SK-N-MC (cell line): Measurements from ENCODE around the gene NLRC5.

ENCODE experiments used
- DNase-seq: peaks from one replicate; pipeline ENCODE4 v3.0.0-alpha.2; 2011; ENCODE audit warnings: low read depth, low spot score
- H3K27ac ChIP-seq: fragments of 200-600 bp; sonication (generic); 2 replicates; pipeline ENCODE4 v1.5.1; 2016; ENCODE audit warnings: mixed run types
- H3K36me3 ChIP-seq: fragments of 200-600 bp; sonication (generic); 2 replicates; pipeline ENCODE4 v1.6.1; 2017; ENCODE audit warnings: antibody characterized with exemption, low read length, mixed read lengths; ENCODE audit not compliant: insufficient read depth
- H3K4me3 ChIP-seq: fragments of 200-600 bp; sonication (generic); 2 replicates; pipeline ENCODE4 v1.5.1; 2016
- H3K9ac ChIP-seq: fragments of 200-600 bp; sonication (generic); 2 replicates; pipeline ENCODE4 v1.8.0; 2017; ENCODE audit warnings: mixed run types, mixed read lengths; ENCODE audit not compliant: insufficient read length
- H3K9me3 ChIP-seq: fragments of 200-600 bp; sonication (generic); 2 replicates; pipeline ENCODE4 v1.6.1; 2017; ENCODE audit warnings: low read depth, mild to moderate bottlenecking, antibody characterized with exemption, low read length, moderate library complexity, mixed read lengths
- EZH2 ChIP-seq: fragments of 200-600 bp; sonication (generic); IDR thresholded peaks from one replicate; pipeline ENCODE4 v1.6.1; 2017; ENCODE audit warnings: antibody characterized with exemption
- FOXP2 ChIP-seq: optimal IDR thresholded peaks from 2 replicates; pipeline ENCODE3; 2011; ENCODE audit warnings: mild to moderate bottlenecking, moderate library complexity; ENCODE audit not compliant: insufficient read depth; ENCODE audit errors: extremely low read length, control extremely low read depth
- POLR2AphosphoS5 ChIP-seq: IDR thresholded peaks from 2 replicates; pipeline ENCODE4 v1.6.1; 2012; ENCODE audit warnings: mild to moderate bottlenecking, low read depth, low read length, borderline replicate concordance

NLRC5 gene

GRCh38 chr16:56946767-56947603 is 42.4 kb upstream of the NLRC5 start:
- TF ChIP-seq POLR2AphosphoS5, result no peak
- TF ChIP-seq EZH2, result no peak
- TF ChIP-seq FOXP2, result no peak
- no peak overlapping the region for H3K27ac ChIP-seq
- no peak for DNase-seq

GRCh38 chr16:56947604-56947995 is 41.8 kb upstream of the NLRC5 start:
- H3K27ac ChIP-seq, result no peak overlapping the region
- TF ChIP-seq POLR2AphosphoS5 (no peak), EZH2 (no peak), FOXP2 (no peak)
- DNase-seq, result no peak
- no peak overlapping the region for H3K9ac ChIP-seq
- H3K9me3 ChIP-seq, result no peaks in the 10 kb centered on the region
- H3K36me3 ChIP-seq, result peaks cover 21% of the 10 kb centered on the region; the same call in 1 of the 2 replicates
- no peak overlapping the region for H3K4me3 ChIP-seq

More at GRCh38 chr16:56946767-56947603, 42.4 kb upstream of the NLRC5 start:
- Histone ChIP-seq H3K36me3 (peaks cover 27% of the 10 kb centered on the region; the same call in 1 of the 2 replicates), H3K9ac (no peak overlapping the region), H3K4me3 (no peak overlapping the region), H3K9me3 (no peaks in the 10 kb centered on the region)

GRCh38 chr16:56948234-56948633 is 41.1 kb upstream of the NLRC5 start:
- peaks cover 16% of the 10 kb centered on the region; the same call in 1 of the 2 replicates for H3K36me3 ChIP-seq
- no peak overlapping the region for H3K4me3 ChIP-seq
- H3K9me3 ChIP-seq, result no peaks in the 10 kb centered on the region
- TF ChIP-seq FOXP2 (no peak), POLR2AphosphoS5 (no peak), EZH2 (no peak)
- no peak for DNase-seq
- no peak overlapping the region for H3K27ac ChIP-seq
- no peak overlapping the region for H3K9ac ChIP-seq

- no peak overlapping the region for H3K9ac ChIP-seq
- H3K9me3 ChIP-seq, result no peaks in the 10 kb centered on the region
- TF ChIP-seq POLR2AphosphoS5 (no peak), FOXP2 (no peak), EZH2 (no peak)
- no peak for DNase-seq
- H3K36me3 ChIP-seq, result peaks cover 1% of the 10 kb centered on the region; the same call in 1 of the 2 replicates
- no peak overlapping the region for H3K27ac ChIP-seq
- H3K4me3 ChIP-seq, result no peak overlapping the region
These were observed 39.3 kb upstream of the NLRC5 start for GRCh38 chr16:56950051-56950450.

GRCh38 chr16:56950455-56950854 is 38.9 kb upstream of the NLRC5 start:
- no peaks in the 10 kb centered on the region; the same call in 1 of the 2 replicates for H3K36me3 ChIP-seq
- H3K27ac ChIP-seq, result no peak overlapping the region
- no peak overlapping the region for H3K4me3 ChIP-seq
- no peak for TF ChIP-seq FOXP2
- TF ChIP-seq EZH2, result no peak
- TF ChIP-seq POLR2AphosphoS5, result no peak
- no peak for DNase-seq
- no peaks in the 10 kb centered on the region for H3K9me3 ChIP-seq
- no peak overlapping the region for H3K9ac ChIP-seq

GRCh38 chr16:56950881-56951771 is 38.2 kb upstream of the NLRC5 start:
- no peak overlapping the region for H3K27ac ChIP-seq

GRCh38 chr16:56953006-56953405 is 36.4 kb upstream of the NLRC5 start:
- no peak overlapping the region for H3K4me3 ChIP-seq
- H3K36me3 ChIP-seq, result no peaks in the 10 kb centered on the region
- H3K27ac ChIP-seq, result no peak overlapping the region
- no peak overlapping the region for H3K9ac ChIP-seq
- DNase-seq, result no peak
- no peaks in the 10 kb centered on the region for H3K9me3 ChIP-seq
- TF ChIP-seq POLR2AphosphoS5 (no peak), FOXP2 (no peak), EZH2 (no peak)

More at GRCh38 chr16:56950881-56951771, 38.2 kb upstream of the NLRC5 start:
- Histone ChIP-seq H3K4me3 (no peak overlapping the region), H3K9me3 (no peaks in the 10 kb centered on the region), H3K9ac (no peak overlapping the region), H3K36me3 (no peaks in the 10 kb centered on the region)
- DNase-seq, result no peak
- TF ChIP-seq EZH2 (no peak), FOXP2 (no peak), POLR2AphosphoS5 (no peak)

- Histone ChIP-seq H3K4me3 (no peak overlapping the region), H3K9me3 (no peaks in the 10 kb centered on the region), H3K36me3 (no peaks in the 10 kb centered on the region), H3K27ac (no peak overlapping the region), H3K9ac (no peak overlapping the region)
- TF ChIP-seq FOXP2, result no peak
- DNase-seq, result no peak
These were observed 33.3 kb upstream of the NLRC5 start for GRCh38 chr16:56956076-56956475.
